ENCODE measurements around the gene IDUA.

Gene IDUA

GRCh38 chr4:1026115-1026514 is 39.3 kb downstream of the IDUA start:
- DNase-seq (ENCODE audit: low read depth, low spot score), result no peak
- TF ChIP-seq CTCF (IDR thresholded peaks at IDR 0.05; ENCODE audit: low read depth, low read length), result no peak
- in situ Hi-C loops (cut with HindIII; ENCODE audit: low sequenced_read_pairs), result no loop called here
- H3K4me3 ChIP-seq (ENCODE audit: low read depth, low read length), result no peak overlapping the region

- TF ChIP-seq CTCF (IDR thresholded peaks at IDR 0.05; ENCODE audit: low read depth, low read length), result no peak
- in situ Hi-C loops (cut with HindIII; ENCODE audit: low sequenced_read_pairs), result no loop called here
- H3K4me3 ChIP-seq (ENCODE audit: low read depth, low read length), result no peak overlapping the region
- DNase-seq (ENCODE audit: low read depth, low spot score), result no peak
These were observed 40.5 kb downstream of the IDUA start for GRCh38 chr4:1027219-1027914.

- TF ChIP-seq CTCF (IDR thresholded peaks at IDR 0.05; ENCODE audit: low read depth, low read length), result no peak
- in situ Hi-C loops (cut with HindIII; ENCODE audit: low sequenced_read_pairs), result no loop called here
- no peak for DNase-seq (ENCODE audit: low read depth, low spot score)
- H3K4me3 ChIP-seq (ENCODE audit: low read depth, low read length), result no peak overlapping the region
These were observed 41.0 kb downstream of the IDUA start for GRCh38 chr4:1027915-1028238.

- no peak for DNase-seq (ENCODE audit: low read depth, low spot score)
- no peak overlapping the region for H3K4me3 ChIP-seq (ENCODE audit: low read depth, low read length)
- in situ Hi-C loops (cut with HindIII; ENCODE audit: low sequenced_read_pairs), result no loop called here
- TF ChIP-seq CTCF (IDR thresholded peaks at IDR 0.05; ENCODE audit: low read depth, low read length), result no peak
These were observed 41.9 kb downstream of the IDUA start for GRCh38 chr4:1028574-1029220.

- in situ Hi-C loops (cut with HindIII; ENCODE audit: low sequenced_read_pairs), result no loop called here
- TF ChIP-seq CTCF (IDR thresholded peaks at IDR 0.05; ENCODE audit: low read depth, low read length), result no peak
- DNase-seq (ENCODE audit: low read depth, low spot score), result no peak
- H3K4me3 ChIP-seq (ENCODE audit: low read depth, low read length), result no peak overlapping the region
These were observed 42.7 kb downstream of the IDUA start for GRCh38 chr4:1029529-1029928.

- in situ Hi-C loops (cut with HindIII; ENCODE audit: low sequenced_read_pairs), result no loop called here
- TF ChIP-seq CTCF (IDR thresholded peaks at IDR 0.05; ENCODE audit: low read depth, low read length), result no peak
- no peak for DNase-seq (ENCODE audit: low read depth, low spot score)
- H3K4me3 ChIP-seq (ENCODE audit: low read depth, low read length), result no peak overlapping the region
These were observed 43.2 kb downstream of the IDUA start for GRCh38 chr4:1030031-1030430.
